ENCODE data around the gene DLL4. TPM values are rescaled to one million over a fixed set of nuclear protein-coding genes. Genes with fewer than 3 reads are reported as not detected.
A peak's percentile ranks its signal among the peaks of the same experiment; 100 is the strongest.

Gene DLL4
- polyA plus RNA-seq, 1 donor from 2014 or later, result 2.2 TPM

GRCh38 chr15:40930430-40931299 is 1.5 kb downstream of the DLL4 start:
- peak overlapping the region; percentile 80 for H3K4me2 ChIP-seq (ENCODE audit: low read length)
- no peaks in the 10 kb centered on the region for H3K79me2 ChIP-seq (replicated peaks; ENCODE audit: insufficient read depth, low read length)
- H3K9me3 ChIP-seq (ENCODE audit: low read length), result no peaks in the 10 kb centered on the region
- H3K27ac ChIP-seq (ENCODE audit: low read length), result no peak overlapping the region
- H4K20me1 ChIP-seq (ENCODE audit: insufficient read depth), result no peaks in the 10 kb centered on the region
- H3K4me3 ChIP-seq (ENCODE audit: low read length), result peak overlapping the region; percentile 80
- H3F3A ChIP-seq (ENCODE audit: insufficient read depth, low read length, poor library complexity, severe bottlenecking), result peaks cover 3% of the 10 kb centered on the region
- H3K9me2 ChIP-seq (ENCODE audit: insufficient read depth, low read length), result no peaks in the 10 kb centered on the region
- H2AFZ ChIP-seq (ENCODE audit: low read depth, low read length), result no peak overlapping the region
- no peaks in the 10 kb centered on the region for H3K36me3 ChIP-seq (ENCODE audit: insufficient read depth, low read length)
- TF ChIP-seq POLR2AphosphoS5 (IDR thresholded peaks at IDR 0.05) (no peak), MXI1 (conservative IDR thresholded peaks at IDR 0.05; ENCODE audit: poor library complexity, severe bottlenecking) (no peak), EP300 (conservative IDR thresholded peaks at IDR 0.05; ENCODE audit: poor library complexity, severe bottlenecking) (no peak), SMC3 (conservative IDR thresholded peaks at IDR 0.05; ENCODE audit: poor library complexity) (peak; percentile 62), EZH2 (IDR thresholded peaks at IDR 0.05; ENCODE audit: borderline replicate concordance, insufficient read depth, low read length, poor library complexity, severe bottlenecking) (no peak), CTCF (IDR thresholded peaks at IDR 0.05; ENCODE audit: poor library complexity, severe bottlenecking) (peak; percentile 76), RAD21 (conservative IDR thresholded peaks at IDR 0.05) (peak; percentile 45), TAF1 (IDR thresholded peaks at IDR 0.05; ENCODE audit: low read depth) (no peak)
- TF ChIP-seq, protein P1, sequence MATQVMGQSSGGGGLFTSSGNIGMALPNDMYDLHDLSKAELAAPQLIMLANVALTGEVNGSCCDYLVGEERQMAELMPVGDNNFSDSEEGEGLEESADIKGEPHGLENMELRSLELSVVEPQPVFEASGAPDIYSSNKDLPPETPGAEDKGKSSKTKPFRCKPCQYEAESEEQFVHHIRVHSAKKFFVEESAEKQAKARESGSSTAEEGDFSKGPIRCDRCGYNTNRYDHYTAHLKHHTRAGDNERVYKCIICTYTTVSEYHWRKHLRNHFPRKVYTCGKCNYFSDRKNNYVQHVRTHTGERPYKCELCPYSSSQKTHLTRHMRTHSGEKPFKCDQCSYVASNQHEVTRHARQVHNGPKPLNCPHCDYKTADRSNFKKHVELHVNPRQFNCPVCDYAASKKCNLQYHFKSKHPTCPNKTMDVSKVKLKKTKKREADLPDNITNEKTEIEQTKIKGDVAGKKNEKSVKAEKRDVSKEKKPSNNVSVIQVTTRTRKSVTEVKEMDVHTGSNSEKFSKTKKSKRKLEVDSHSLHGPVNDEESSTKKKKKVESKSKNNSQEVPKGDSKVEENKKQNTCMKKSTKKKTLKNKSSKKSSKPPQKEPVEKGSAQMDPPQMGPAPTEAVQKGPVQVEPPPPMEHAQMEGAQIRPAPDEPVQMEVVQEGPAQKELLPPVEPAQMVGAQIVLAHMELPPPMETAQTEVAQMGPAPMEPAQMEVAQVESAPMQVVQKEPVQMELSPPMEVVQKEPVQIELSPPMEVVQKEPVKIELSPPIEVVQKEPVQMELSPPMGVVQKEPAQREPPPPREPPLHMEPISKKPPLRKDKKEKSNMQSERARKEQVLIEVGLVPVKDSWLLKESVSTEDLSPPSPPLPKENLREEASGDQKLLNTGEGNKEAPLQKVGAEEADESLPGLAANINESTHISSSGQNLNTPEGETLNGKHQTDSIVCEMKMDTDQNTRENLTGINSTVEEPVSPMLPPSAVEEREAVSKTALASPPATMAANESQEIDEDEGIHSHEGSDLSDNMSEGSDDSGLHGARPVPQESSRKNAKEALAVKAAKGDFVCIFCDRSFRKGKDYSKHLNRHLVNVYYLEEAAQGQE (IDR thresholded peaks at IDR 0.05; ENCODE audit: borderline replicate concordance), result peak; percentile 33
- H3K9ac ChIP-seq (ENCODE audit: low read length), result peak overlapping the region; percentile 52
- peaks cover 73% of the 10 kb centered on the region for H3K27me3 ChIP-seq (ENCODE audit: insufficient read depth, low read depth, low read length)

GRCh38 chr15:40931300-40932142 is 2.4 kb downstream of the DLL4 start:
- no peaks in the 10 kb centered on the region for H4K20me1 ChIP-seq (ENCODE audit: insufficient read depth)
- peaks cover 3% of the 10 kb centered on the region for H3F3A ChIP-seq (ENCODE audit: insufficient read depth, low read length, poor library complexity, severe bottlenecking)
- H2AFZ ChIP-seq (ENCODE audit: low read depth, low read length), result no peak overlapping the region
- H3K9me2 ChIP-seq (ENCODE audit: insufficient read depth, low read length), result no peaks in the 10 kb centered on the region
- no peaks in the 10 kb centered on the region for H3K9me3 ChIP-seq (ENCODE audit: low read length)
- no peaks in the 10 kb centered on the region for H3K79me2 ChIP-seq (replicated peaks; ENCODE audit: insufficient read depth, low read length)
- H3K4me3 ChIP-seq (ENCODE audit: low read length), result peak overlapping the region; percentile 80
- H3K9ac ChIP-seq (ENCODE audit: low read length), result peak overlapping the region; percentile 52
- TF ChIP-seq CTCF (IDR thresholded peaks at IDR 0.05; ENCODE audit: poor library complexity, severe bottlenecking), result no peak
- TF ChIP-seq MXI1 (conservative IDR thresholded peaks at IDR 0.05; ENCODE audit: poor library complexity, severe bottlenecking), result no peak
- TF ChIP-seq, protein P1 (IDR thresholded peaks at IDR 0.05; ENCODE audit: borderline replicate concordance), result no peak
- no peak for TF ChIP-seq EP300 (conservative IDR thresholded peaks at IDR 0.05; ENCODE audit: poor library complexity, severe bottlenecking)
- no peak for TF ChIP-seq SMC3 (conservative IDR thresholded peaks at IDR 0.05; ENCODE audit: poor library complexity)
- TF ChIP-seq RAD21 (conservative IDR thresholded peaks at IDR 0.05), result no peak
- TF ChIP-seq POLR2AphosphoS5 (IDR thresholded peaks at IDR 0.05), result no peak
- no peaks in the 10 kb centered on the region for H3K36me3 ChIP-seq (ENCODE audit: insufficient read depth, low read length)
- H3K4me2 ChIP-seq (ENCODE audit: low read length), result no peak overlapping the region
- H3K27ac ChIP-seq (ENCODE audit: low read length), result no peak overlapping the region
- H3K27me3 ChIP-seq (ENCODE audit: insufficient read depth, low read depth, low read length), result peaks cover 65% of the 10 kb centered on the region

Measured in neural cell (in vitro differentiated cells).